NCI-H1694 (cell line): ENCODE data around the gene USP20.

Experiments
- DNase-seq: peaks from one replicate; lab custom pipeline; 2025; lab: John Stamatoyannopoulos, UW

Gene USP20

GRCh38 chr9:129823935-129824601, 11.2 kb upstream of the USP20 start, which contains the start of gene TOR1A:
TSS of gene TOR1A (minus strand) at chr9:129824136. CDS start at chr9:129824085, 51 bp downstream.
- DNase-seq = peak; percentile 89

GRCh38 chr9:129826344-129826743, 8.9 kb upstream of the USP20 start:
- DNase-seq = no peak

- DNase-seq = no peak
Observed at GRCh38 chr9:129826759-129827158, 8.5 kb upstream of the USP20 start.

GRCh38 chr9:129828051-129828450, 7.2 kb upstream of the USP20 start:
- no peak for DNase-seq

GRCh38 chr9:129828969-129829368, 6.3 kb upstream of the USP20 start:
- DNase-seq = no peak

GRCh38 chr9:129832982-129833381, 2.3 kb upstream of the USP20 start:
- DNase-seq = no peak

- no peak for DNase-seq
Observed at GRCh38 chr9:129834489-129835127, 650 bp upstream of the USP20 start.

GRCh38 chr9:129835860-129836223, 584 bp downstream of the USP20 start:
- no peak for DNase-seq

- no peak for DNase-seq
Observed at GRCh38 chr9:129836311-129837007, 1.2 kb downstream of the USP20 start.

- no peak for DNase-seq
Observed at GRCh38 chr9:129838707-129839259, 3.5 kb downstream of the USP20 start.

- DNase-seq = no peak
Observed at GRCh38 chr9:129839324-129840023, 4.2 kb downstream of the USP20 start.

- DNase-seq = no peak
Observed at GRCh38 chr9:129840034-129840433, 4.8 kb downstream of the USP20 start.

- DNase-seq = no peak
Observed at GRCh38 chr9:129841071-129841470, 5.8 kb downstream of the USP20 start.

- no peak for DNase-seq
Observed at GRCh38 chr9:129845373-129845772, 10.1 kb downstream of the USP20 start.

GRCh38 chr9:129848712-129849441, 13.6 kb downstream of the USP20 start:
- no peak for DNase-seq

- DNase-seq = no peak
Observed at GRCh38 chr9:129849901-129850300, 14.6 kb downstream of the USP20 start.

- no peak for DNase-seq
Observed at GRCh38 chr9:129850821-129851550, 15.7 kb downstream of the USP20 start.

GRCh38 chr9:129851821-129852220, 16.6 kb downstream of the USP20 start:
- no peak for DNase-seq

GRCh38 chr9:129852579-129852978, 17.3 kb downstream of the USP20 start:
- DNase-seq = no peak

- no peak for DNase-seq
Observed at GRCh38 chr9:129853614-129854013, 18.4 kb downstream of the USP20 start.

GRCh38 chr9:129854588-129855110, 19.4 kb downstream of the USP20 start:
- DNase-seq = no peak
